HG02943 (cell line): ENCODE data around the gene ETS1.
"Not testable (repeated sequence)": the region's sequence is repeated elsewhere in the genome, so short reads cannot be mapped to it uniquely, and the experiment has no call there.

ENCODE experiments used
- ATAC-seq: cut with Tn5 transposase; IDR thresholded peaks from one replicate; pipeline ENCODE4 v1.9.1; 2021; ENCODE audit warnings: mild to moderate bottlenecking, low read depth, moderate library complexity; ENCODE audit not compliant: unreplicated experiment

The ETS1 gene

DNA sequence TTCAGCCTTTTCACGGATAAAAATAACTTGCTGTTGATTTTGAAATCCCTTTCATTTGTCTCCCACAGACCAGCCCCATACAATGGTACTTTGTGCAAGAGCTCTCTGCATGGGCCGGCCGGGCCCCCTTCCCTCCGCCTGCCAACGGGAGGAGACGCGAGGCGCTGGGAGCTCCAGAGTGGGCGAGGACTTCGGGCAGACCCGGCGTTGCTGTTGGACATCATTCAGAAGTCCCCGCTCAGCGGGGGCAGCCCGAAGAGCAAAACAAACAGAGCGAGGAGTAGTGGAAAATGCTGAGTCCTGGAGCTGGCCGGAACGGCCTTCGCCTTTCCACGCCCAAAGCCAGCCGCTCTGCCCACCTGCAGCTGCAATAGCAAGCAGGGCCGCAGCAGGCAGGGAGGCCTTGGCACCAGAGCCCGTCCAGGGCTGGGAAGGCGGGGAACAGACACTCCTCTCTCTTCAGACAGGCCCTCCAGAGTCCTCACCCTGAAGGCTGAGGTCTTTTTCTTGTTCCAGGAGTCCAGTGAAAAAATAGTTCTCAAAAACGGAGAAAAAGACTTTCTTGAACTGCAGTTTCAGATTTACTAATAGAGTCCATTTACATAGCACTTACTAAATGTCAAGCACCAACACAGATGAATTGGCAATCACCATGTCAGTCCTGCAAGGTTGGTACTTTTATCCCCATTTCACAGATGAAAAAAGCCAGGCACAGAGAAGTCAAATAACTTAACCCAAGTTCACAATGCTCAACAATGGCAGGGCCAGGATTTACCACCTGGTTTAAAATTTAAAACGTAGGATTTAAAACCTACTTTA, 135.5 kb downstream of the ETS1 start:
- ATAC-seq: no peak

DNA sequence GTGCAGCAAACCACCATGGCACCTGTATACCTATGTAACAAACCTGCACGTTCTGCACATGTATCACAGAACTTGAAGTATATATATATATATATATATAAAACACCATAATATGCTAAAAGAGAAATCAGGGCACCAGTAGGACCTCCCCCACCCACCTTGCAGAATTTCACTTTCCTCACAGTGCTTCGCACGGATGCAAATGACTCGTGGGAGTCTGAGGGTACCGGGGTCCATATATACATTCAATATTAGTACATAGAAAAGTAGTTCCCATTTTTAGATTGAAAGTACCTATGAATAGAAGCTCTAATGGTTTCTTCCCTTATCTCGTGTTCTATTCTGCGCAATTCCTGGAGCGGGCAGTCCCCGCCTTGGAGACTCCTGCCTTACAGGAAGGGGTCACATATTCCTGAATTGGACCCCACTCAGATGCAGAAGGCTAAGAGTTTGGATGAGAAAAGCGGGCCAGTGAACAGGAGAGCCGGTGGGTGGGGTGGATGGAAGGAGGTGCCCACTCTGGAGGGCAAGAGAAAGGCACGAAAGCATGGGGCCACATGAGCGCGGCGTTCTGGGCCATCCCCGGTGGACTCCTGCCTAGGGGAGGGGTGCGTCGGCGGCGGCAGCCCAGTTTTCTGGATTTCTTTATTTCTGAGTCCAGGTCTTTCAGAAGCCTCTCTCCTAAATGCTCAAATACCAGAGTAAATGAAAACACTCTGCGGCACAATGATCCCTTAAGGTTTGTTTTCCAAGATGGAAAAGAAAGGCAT, 136.3 kb downstream of the ETS1 start:
- no peak for ATAC-seq

DNA sequence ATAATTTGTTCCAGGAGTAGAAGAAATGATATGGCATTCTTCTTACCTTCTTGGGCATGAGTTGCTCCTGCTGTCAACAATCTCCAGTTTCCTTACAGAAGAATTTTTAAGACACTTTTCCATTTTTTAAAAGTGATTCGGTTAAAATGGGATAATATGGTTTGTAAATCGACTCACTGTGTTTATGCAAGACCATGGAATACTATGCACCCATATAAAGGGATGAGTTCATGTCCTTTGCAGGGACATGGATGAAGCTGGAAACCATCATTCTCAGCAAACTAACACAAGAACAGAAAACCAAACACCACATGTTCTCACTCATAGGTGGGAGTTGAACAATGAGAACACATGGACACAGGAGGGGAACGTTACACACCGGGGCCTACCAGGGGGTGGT, 136.9 kb downstream of the ETS1 start:
- ATAC-seq: not testable (repeated sequence)

DNA sequence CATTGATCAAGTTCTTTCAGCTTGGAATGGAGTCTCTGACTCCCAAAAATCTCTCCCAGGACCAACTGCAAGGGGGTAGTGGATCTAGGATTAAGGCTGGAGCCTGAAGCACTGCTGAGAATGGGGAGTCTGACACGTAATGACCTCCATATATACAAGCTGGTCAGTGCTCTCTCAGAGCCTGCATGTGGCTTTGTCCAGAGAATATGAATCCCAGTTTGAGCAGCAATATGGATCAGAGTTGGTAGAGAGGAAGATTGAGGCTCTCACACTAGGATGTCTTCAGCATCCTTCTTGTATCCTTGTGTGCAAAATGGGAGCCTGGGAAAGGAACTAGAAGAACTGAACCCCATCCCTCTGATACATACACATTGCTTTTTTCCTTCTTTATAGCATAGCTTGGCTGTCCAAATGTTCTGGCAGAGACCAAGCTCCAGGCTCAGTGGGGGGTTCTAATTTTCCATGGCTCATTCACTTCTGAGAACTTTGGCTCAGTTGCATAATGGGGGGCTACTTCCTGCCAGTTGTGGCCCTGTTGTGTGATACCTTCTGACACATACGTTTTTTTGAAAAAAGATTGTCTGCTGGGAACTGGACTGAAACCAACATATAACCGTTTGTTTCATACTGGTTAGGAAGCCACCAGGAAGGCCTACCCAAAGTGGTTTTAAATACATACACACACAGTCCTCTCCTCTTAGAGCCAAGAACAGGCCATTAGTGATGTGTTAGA, 138.2 kb downstream of the ETS1 start:
- no peak for ATAC-seq

DNA sequence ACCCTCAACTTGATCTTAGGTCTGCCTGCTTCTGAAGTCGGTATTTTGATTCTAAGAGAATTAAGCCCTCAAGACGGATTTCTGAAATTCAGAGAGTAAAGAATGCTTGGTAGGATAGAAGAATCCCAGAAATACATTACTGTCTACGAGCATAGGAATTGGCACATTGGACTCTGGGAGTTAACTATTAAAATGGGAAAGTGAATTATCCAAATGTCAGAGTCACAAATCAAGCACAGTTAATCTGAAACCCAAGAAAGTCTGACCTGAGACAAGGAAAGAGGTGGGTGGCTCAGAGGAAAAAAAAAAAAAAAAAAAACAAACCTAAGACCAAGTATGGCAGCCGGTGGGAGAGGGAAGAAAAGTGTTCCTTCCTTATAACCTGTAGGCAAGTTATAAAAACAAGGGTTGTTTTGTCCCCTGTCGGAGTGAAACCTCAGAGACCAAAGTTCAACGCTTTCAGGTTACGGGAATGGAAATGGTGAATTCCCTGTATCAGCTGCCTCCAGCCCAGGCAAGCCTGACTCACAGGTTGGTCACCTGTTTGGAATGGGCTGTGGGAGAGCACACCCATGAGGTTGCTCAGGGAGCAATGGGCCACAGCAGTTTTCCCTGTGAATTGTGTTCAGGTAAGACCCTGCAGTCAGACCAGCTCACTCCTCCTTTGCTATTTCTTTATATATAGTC, 139.0 kb downstream of the ETS1 start:
- ATAC-seq: no peak

DNA sequence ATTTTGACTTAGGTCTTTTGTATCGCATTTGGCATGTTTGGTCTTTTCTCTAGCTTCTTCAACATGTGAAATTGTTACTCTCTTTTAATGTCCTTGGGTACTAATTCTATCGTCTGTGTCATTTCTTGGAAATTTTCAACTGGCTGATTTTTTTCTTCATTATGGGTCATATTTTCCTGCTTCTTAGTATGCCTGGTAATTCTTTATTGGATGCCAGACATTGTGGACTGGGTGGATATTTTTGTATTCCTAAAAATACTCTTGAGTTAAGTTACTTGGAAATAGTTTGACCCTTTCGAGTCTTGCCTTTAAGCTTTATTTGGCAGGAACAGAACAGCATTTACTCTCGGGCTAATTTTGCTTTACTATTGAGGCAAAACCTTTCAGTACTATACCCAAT, 140.1 kb downstream of the ETS1 start:
- ATAC-seq: no peak

DNA sequence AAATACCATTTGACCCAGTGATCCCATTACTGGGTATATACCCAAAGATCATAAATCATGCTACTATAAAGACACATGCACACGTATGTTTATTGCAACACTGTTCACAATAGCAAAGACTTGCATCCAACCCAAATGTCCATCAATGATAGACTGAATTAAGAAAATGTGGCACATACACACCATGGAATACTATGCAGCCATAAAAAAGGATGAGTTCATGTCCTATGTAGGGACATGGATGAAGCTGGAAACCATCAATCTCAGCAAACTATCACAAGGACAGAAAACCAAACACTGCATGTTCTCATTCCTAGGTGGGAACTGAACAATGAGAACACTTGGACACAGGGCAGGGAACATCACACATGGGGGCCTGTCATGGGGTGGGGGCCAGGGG, 141.4 kb downstream of the ETS1 start:
- not testable (repeated sequence) for ATAC-seq

DNA sequence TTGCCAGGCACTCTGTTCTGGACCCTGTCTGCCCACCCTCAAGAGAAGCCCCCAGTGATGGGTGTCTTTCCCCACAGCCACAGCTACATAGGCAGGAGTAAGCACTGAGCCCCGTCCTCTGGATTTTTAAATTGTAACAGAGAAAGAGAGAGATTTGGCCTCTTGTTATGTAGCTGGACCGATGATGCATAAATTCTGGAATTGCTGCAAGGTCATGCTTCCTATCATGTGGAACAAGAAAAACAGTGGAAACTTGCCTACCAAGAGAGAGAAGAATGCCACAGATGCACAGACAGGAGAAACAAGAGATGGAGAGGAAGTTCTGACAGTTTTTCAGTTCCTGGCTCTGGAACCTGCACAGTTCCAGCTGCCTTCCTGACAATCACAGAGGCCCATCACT, 150.2 kb downstream of the ETS1 start:
- no peak for ATAC-seq

DNA sequence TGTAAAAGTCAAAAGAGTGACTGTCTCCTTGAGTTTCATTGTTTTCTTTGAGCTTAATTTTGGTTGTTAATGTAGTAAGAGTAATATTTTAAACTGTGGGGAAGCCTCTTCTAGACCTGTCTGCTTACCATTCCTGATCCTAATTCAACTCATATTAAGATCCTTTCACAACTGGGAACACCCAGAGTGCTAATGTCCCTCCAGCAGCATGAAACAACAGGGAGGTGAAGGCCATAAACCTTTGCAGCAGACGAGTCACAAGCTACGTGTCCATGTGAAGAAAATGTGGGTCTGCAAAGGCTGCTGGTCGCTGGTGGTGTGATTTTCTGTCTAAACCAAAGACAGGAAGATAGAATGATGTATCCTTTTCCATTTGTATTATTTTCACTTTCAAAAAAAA, 152.5 kb downstream of the ETS1 start:
- no peak for ATAC-seq

DNA sequence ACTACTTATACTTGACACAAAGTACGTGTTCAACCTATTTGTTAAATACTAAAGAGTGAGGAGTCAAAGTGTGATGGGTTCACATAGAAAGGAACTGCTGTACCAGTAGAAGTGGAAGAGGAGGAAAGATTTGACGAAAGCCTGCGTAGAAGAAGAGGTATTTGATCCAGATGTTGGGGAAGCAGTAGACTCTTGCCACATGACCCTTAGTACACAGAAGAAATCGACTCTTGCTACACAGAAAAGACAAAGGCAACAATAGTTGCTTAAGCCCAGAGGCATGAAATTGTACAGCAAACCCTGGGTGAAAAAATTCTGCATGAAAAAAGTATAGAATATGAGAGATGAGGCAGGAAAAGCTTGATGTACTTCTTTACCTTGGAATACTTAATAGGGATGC, 152.9 kb downstream of the ETS1 start:
- ATAC-seq: no peak

DNA sequence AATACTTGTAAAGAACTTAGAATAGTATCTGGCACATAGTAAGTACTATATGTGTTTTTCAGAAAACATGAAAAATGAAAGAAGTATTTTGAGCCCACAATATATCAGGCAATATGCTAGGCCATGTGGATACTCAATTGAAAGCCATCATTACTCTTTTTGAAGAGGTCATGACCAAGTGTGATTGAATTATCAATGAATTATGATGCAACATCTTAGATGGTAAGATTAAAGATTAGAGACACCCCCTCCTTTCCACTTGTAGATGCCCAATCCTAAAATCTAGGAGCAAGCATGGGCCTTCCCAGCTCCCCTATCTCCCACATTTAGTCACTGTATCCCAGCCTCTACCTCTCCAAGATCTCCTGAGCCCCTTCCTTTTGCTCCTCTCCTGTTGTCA, 154.4 kb downstream of the ETS1 start:
- no peak for ATAC-seq

DNA sequence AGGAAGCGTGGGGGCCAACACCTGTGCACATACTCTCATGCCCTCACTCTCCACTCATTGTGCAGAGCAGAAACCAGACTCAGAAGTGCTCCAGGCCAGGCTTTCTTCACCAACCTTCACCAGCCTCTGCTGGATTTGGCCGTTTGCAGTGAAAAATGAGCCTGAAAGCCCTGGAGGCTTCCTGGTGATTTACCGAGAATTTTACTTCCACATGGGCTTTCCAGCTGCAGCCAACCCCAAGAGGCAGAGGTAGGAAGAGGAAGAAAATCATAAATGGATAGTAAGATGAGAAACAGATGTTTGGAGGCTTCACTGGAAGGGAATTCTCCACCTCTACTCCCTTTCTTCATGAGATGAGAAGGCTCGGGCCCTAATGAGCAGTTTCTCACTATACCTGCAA, 155.4 kb downstream of the ETS1 start:
- no peak for ATAC-seq

DNA sequence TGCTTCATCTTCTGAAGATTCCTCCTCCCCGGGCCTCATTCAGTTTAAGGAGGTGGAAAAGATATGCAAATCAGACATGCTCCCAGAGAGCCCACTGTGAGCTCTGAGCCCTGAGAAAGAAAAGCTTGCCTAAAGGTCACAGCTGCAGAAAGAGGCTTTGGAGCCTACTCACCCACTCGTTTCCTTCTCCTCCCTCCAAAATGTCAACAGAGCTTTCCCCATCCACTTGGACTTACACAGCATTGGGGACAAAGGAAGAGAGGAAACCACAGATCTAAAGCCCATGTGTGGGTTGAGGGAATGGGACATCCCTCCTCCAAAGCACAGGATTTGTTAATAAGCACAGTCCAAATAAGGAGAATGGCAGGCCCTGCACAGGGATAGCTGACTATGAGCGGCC, 158.4 kb downstream of the ETS1 start:
- no peak for ATAC-seq

DNA sequence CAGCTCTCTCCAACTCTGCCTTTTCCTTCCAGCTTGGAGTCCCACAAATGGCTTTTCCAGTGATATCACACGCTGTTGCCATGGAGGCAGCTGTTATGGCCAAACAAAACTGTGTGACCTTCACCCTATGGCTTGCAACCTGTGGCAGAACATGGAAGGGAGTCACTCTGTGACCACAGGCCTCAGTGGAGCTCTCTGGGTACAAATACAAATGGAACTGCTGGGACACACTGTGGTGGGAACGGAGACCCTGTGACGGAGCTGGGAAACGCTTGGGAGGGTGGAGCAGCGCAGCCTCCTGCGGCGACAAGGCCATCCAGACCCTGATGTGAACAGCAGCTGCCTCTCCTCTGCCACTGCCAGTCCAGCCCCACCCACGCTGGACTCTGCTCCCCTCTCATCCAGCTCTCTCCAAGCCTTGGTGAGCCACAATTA, 162.5 kb downstream of the ETS1 start:
- ATAC-seq: no peak

DNA sequence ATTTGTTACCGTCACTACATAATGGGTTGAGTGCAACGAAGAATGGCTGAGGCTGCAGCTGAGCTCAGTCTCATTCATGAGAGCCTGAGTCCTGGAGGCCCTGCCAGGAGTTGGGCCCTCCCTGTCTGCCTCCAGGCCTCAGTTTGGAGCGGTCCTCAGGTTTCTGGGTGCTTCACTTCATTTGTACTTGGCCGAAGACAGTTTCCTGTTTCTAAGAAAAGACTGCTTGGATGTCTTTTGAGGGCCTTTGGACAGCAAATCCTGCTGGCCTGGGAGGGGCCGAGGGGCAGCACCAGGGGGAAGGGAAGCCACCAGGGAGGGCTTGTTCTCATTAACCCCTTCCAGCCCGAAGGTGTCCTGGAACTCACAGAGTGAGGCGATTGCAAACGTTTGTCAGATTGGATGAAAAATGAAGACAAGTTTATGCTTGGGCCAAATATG, 163.1 kb downstream of the ETS1 start:
- ATAC-seq: no peak

DNA sequence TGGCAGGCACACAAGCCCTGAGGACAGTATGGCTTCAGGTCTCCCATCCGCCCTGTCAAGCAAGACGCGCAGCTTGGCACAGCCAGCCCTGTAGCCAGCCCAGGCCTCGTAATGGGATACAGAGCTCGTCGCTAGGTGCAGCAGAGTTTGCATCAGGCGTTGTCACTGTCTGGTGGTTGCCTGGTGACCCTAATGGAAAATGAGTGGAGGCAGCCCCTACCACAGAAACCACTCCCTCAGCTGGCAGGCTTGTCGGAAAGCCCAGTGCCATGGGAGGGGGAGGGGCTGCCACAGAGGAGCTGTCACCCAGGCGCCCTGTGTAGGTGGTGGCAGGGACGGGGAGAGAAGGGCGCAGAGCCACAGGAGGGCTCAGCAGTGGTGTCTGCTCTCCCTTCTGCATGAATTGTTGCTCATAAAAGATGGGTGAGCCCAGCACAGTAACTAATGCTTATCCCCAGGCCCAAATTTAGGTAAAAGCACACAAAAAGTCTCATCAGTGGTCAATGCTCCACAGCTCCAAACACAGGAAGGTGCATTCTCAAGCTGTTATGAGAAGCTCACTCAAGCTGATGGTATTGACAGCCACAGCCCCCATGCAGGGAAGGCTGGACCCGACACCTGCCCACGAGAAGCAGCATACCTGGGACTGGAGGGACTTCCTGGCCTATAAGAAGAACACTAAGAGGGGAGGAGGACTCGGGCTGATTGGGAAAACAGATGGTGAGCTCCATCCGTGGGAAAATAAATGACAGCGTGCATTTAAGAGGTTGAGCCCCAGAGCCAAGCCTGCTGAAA, 164.6 kb downstream of the ETS1 start:
- no peak for ATAC-seq

DNA sequence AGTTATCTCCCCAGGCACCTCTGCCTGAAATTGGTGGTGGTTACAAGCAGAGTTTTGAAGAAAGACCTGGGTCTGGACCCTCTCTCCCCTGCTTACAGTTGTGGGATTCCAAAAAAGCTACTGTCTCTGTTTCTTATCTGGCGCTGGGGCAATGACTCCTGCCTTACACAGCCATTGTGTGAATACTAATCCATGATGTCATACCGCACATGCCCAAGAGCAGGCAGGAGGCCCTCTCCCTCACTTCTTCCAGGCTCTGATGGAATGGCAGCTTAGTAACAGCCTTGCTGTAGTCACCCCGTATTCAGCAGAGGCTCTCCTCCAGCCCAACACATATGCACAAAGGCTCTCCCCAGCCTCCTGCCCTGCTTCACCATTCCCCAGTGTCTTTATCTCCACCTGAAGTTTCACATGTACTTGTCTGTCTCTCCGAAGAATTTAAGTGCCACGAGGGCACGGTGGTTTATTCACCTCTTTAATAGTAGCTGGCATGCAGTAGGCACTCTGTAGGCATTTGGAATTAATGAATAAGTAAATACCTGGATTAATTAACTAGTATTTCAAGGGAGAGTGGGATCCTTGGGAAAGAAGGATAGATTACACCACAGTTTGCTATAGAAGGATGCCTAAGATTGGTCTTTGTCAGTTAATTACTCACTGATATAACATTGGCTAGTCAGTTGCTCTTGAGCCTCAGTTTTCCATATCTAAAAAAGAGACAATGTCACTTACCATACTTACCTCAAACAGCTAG, 165.6 kb downstream of the ETS1 start:
- no peak for ATAC-seq

DNA sequence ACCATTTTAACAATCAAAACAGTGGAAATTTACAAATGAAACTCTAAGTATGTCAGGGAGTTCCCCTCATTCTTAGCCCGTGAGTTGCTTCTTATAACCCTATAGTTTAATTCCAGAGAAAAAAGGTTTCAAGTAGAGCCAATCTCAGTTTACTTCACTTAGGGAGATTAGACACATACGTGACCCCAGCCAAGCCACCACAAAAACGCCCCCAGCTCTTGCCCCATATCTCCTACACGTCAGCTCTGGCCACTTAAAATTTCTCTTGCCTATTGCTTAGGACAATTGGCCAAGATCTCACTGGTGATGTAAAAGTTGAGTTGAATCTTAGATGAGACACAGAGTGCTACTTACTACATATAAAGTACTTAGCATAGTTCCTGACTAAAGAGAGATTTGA, 166.4 kb downstream of the ETS1 start:
- ATAC-seq: no peak

DNA sequence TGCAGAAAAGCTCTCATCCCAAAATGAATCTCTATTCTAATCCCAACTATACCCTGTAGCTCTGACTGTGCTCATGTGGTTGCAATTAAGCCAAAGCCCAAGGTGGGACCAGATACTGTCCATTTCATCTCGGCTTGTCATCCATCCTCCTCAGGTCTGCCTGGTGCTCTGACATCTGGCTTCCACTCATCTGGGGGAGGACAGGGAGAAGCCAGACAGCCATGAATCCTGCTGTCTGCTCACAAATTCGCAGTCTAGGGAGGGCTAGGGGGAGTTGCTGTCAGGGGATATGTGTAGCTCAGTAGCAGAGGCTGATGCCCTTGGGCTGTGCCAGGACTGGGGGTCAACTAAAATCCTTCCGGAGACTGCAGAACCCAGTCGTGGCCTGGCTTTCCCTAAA, 167.1 kb downstream of the ETS1 start:
- no peak for ATAC-seq
